Vagina (tissue), 2 donors: Measurements from ENCODE around the gene KCNH2. TPM values are rescaled to one million over a fixed set of nuclear protein-coding genes. Genes with fewer than 3 reads are reported as not detected.

Experiments used
- DNase-seq, 2 donors: peaks; one replicate each; pipeline ENCODE4 v3.0.0-alpha.2; 2017; ENCODE audit errors: extremely low spot score in 2 of 2
- H3K27ac ChIP-seq: fragments of 200-600 bp; sonication (generic); one replicate; pipeline ENCODE4 v1.5.1; 2019
- H3K27me3 ChIP-seq: fragments of 200-600 bp; sonication (generic); one replicate; pipeline ENCODE4 v1.5.1; 2019
- H3K36me3 ChIP-seq, 2 donors: fragments of 200-600 bp; sonication (generic); one replicate each; pipeline ENCODE4 v1.5.1; 2017 to 2019
- H3K4me1 ChIP-seq: fragments of 200-600 bp; sonication (generic); one replicate; pipeline ENCODE4 v1.5.1; 2019
- H3K4me3 ChIP-seq, 2 donors: fragments of 200-600 bp; sonication (generic); 1 replicate in 1 of 2; 2 replicates in 1 of 2; pipeline ENCODE4 v1.5.1; 2016 to 2019
- H3K9me3 ChIP-seq: fragments of 200-600 bp; sonication (generic); one replicate; pipeline ENCODE4 v1.5.1; 2019
- POLR2A ChIP-seq, 2 donors: fragments of 450-650 bp; IDR thresholded peaks; one replicate each; pipeline ENCODE4 v1.6.1; 2017; ENCODE audit warnings: antibody characterized with exemption in 2 of 2, mild to moderate bottlenecking in 2 of 2, moderate library complexity in 2 of 2
- POLR2AphosphoS5 ChIP-seq, 2 donors: sonication (generic); formaldehyde crosslinking; IDR thresholded peaks; one replicate each; pipeline ENCODE4 v1.9.0; 2017; ENCODE audit warnings: antibody characterized with exemption in 2 of 2, mild to moderate bottlenecking in 2 of 2, low read depth in 1 of 2; ENCODE audit not compliant: insufficient read depth in 1 of 2
- intact Hi-C: fragments of 100-400 bp; cut with DNase I; formaldehyde crosslinking; loops from one replicate; pipeline ENCODE4 v1.15.1; 2023
- total RNA-seq: library from RNA; depleted of rRNA; stranded (reverse); fragments of >200 nt; gene quantifications from one replicate; pipeline ENCODE4 v1.2.3, GENCODE V29; 2016
- TF ChIP-seq, protein P1 (sequence below), 3 experiments: fragments of 450-650 bp in 2 of 3; fragments of 200-600 bp in 1 of 3; sonication (generic) in 1 of 3; IDR thresholded peaks; one replicate each; pipeline ENCODE4 v1.5.1; 2017 to 2019; ENCODE audit warnings: antibody characterized with exemption in 3 of 3, mild to moderate bottlenecking in 2 of 3, moderate library complexity in 2 of 3

KCNH2 gene
- total RNA-seq, 1 donor from 2014 or later, result 6.4 TPM

GRCh38 chr7:151011097-151011409 lies 32.9 kb upstream of the KCNH2 start:
- H3K27ac ChIP-seq, result no peak overlapping the region
- TF ChIP-seq, protein P1, sequence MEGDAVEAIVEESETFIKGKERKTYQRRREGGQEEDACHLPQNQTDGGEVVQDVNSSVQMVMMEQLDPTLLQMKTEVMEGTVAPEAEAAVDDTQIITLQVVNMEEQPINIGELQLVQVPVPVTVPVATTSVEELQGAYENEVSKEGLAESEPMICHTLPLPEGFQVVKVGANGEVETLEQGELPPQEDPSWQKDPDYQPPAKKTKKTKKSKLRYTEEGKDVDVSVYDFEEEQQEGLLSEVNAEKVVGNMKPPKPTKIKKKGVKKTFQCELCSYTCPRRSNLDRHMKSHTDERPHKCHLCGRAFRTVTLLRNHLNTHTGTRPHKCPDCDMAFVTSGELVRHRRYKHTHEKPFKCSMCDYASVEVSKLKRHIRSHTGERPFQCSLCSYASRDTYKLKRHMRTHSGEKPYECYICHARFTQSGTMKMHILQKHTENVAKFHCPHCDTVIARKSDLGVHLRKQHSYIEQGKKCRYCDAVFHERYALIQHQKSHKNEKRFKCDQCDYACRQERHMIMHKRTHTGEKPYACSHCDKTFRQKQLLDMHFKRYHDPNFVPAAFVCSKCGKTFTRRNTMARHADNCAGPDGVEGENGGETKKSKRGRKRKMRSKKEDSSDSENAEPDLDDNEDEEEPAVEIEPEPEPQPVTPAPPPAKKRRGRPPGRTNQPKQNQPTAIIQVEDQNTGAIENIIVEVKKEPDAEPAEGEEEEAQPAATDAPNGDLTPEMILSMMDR (IDR thresholded peaks at IDR 0.05), result no peak
- no peak for TF ChIP-seq POLR2AphosphoS5 (IDR thresholded peaks at IDR 0.05; ENCODE audit: insufficient read depth in 1 of 2, low read depth in 1 of 2)
- TF ChIP-seq POLR2A (IDR thresholded peaks at IDR 0.05), result no peak
- intact Hi-C loops, result no loop called here

DNA sequence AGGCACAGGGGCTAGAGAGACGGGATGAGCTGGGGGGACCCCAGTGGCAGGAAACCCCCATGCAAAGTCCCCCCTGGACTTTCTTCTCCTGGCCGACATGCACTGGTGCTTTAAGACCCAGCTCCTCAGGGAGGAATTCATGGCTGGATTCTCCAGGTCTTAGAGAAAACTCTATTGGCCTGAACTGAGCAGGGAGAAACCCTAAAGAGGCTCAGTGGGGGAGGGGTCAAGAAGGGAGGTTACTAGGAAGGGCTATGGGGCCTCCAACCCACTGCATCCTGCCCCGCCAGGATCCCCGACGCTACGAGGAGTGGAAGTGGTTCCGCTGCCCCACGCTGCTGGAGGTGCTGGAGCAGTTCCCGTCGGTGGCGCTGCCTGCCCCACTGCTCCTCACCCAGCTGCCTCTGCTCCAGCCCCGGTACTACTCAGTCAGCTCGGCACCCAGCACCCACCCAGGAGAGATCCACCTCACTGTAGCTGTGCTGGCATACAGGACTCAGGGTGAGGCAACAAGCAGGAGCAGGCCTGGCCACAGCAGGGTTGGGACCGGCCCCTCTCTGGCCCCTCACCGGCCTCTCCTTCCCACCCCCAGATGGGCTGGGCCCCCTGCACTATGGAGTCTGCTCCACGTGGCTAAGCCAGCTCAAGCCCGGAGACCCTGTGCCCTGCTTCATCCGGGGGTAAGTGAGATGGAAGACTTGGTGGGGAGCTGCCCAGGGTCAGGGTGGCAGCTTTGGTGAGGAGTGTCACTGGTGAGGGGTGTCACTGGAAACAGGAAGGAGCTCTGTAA lies 32.4 kb upstream of the KCNH2 start:
- Histone ChIP-seq H3K27me3 (no peaks in the 10 kb centered on the region), H3K27ac (no peak overlapping the region), H3K4me3 (no peak overlapping the region), H3K4me1 (peaks cover 48% of the 10 kb centered on the region), H3K36me3 (no peaks in the 10 kb centered on the region), H3K9me3 (no peaks in the 10 kb centered on the region)
- no peak for TF ChIP-seq POLR2AphosphoS5 (IDR thresholded peaks at IDR 0.05; ENCODE audit: insufficient read depth in 1 of 2, low read depth in 1 of 2)
- no peak for TF ChIP-seq POLR2A (IDR thresholded peaks at IDR 0.05)
- TF ChIP-seq, protein P1 (IDR thresholded peaks at IDR 0.05), result no peak
- DNase-seq, result no peak
- intact Hi-C loops, result no loop called here

More at GRCh38 chr7:151011097-151011409, 32.9 kb upstream of the KCNH2 start:
- Histone ChIP-seq H3K27me3 (no peaks in the 10 kb centered on the region), H3K4me1 (peaks cover 48% of the 10 kb centered on the region), H3K36me3 (no peaks in the 10 kb centered on the region), H3K9me3 (no peaks in the 10 kb centered on the region), H3K4me3 (no peak overlapping the region)
- DNase-seq, result no peak

DNA sequence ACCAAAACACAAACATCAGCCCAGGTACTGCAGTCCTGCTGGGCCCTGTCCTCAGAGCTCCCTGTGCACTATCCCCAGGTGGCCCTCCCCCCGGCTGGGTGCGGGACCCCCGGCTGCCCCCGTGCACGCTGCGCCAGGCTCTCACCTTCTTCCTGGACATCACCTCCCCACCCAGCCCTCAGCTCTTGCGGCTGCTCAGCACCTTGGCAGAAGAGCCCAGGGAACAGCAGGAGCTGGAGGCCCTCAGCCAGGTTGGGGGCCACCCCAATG lies 31.9 kb upstream of the KCNH2 start:
- H3K27ac ChIP-seq, result no peak overlapping the region
- H3K36me3 ChIP-seq, result no peaks in the 10 kb centered on the region
- H3K4me3 ChIP-seq, result no peak overlapping the region
- intact Hi-C loops, result no loop called here
- TF ChIP-seq POLR2AphosphoS5 (IDR thresholded peaks at IDR 0.05; ENCODE audit: insufficient read depth in 1 of 2, low read depth in 1 of 2) (no peak), POLR2A (IDR thresholded peaks at IDR 0.05) (no peak)
- TF ChIP-seq, protein P1 (IDR thresholded peaks at IDR 0.05), result no peak
- no peaks in the 10 kb centered on the region for H3K9me3 ChIP-seq
- peaks cover 48% of the 10 kb centered on the region for H3K4me1 ChIP-seq
- no peak for DNase-seq
- H3K27me3 ChIP-seq, result no peaks in the 10 kb centered on the region

- peaks cover 48% of the 10 kb centered on the region for H3K4me1 ChIP-seq
- intact Hi-C loops, result no loop called here
- no peak overlapping the region for H3K4me3 ChIP-seq
- no peak for TF ChIP-seq POLR2A (IDR thresholded peaks at IDR 0.05)
- H3K27me3 ChIP-seq, result no peaks in the 10 kb centered on the region
- no peak for DNase-seq
- no peaks in the 10 kb centered on the region for H3K9me3 ChIP-seq
- no peak overlapping the region for H3K27ac ChIP-seq
- H3K36me3 ChIP-seq, result no peaks in the 10 kb centered on the region
Observed at GRCh38 chr7:151009327-151010036, 31.4 kb upstream of the KCNH2 start.

- Histone ChIP-seq H3K36me3 (no peaks in the 10 kb centered on the region), H3K27me3 (no peaks in the 10 kb centered on the region), H3K4me1 (peaks cover 42% of the 10 kb centered on the region), H3K4me3 (no peak overlapping the region), H3K27ac (no peak overlapping the region), H3K9me3 (no peaks in the 10 kb centered on the region)
- TF ChIP-seq POLR2A (IDR thresholded peaks at IDR 0.05) (no peak), POLR2AphosphoS5 (IDR thresholded peaks at IDR 0.05; ENCODE audit: insufficient read depth in 1 of 2, low read depth in 1 of 2) (peak in 1 of 2 donors; percentile 17)
- TF ChIP-seq, protein P1 (IDR thresholded peaks at IDR 0.05), result peak; percentile 30 to 35 (median 32)
- intact Hi-C loops, result no loop called here
- no peak for DNase-seq
Observed at GRCh38 chr7:151008511-151009323, 30.6 kb upstream of the KCNH2 start.
